GM19099 (cell line): ENCODE results near the gene FUCA2.

Source experiments
- POLR2A ChIP-seq: IDR thresholded peaks from 3 replicates; pipeline ENCODE4 v1.6.1; 2011; ENCODE audit warnings: low read depth; ENCODE audit not compliant: insufficient read length; ENCODE audit errors: extremely low read depth

FUCA2 gene

GRCh38 chr6:143510991-143511891 is at the start of gene FUCA2:
FUCA2 (minus strand) TSS chr6:143511720; CDS start chr6:143511634, 86 bp downstream.
- peak; percentile 82 for TF ChIP-seq POLR2A

GRCh38 chr6:143561105-143561704 is 49.7 kb upstream of the FUCA2 start:
- no peak for TF ChIP-seq POLR2A

DNA sequence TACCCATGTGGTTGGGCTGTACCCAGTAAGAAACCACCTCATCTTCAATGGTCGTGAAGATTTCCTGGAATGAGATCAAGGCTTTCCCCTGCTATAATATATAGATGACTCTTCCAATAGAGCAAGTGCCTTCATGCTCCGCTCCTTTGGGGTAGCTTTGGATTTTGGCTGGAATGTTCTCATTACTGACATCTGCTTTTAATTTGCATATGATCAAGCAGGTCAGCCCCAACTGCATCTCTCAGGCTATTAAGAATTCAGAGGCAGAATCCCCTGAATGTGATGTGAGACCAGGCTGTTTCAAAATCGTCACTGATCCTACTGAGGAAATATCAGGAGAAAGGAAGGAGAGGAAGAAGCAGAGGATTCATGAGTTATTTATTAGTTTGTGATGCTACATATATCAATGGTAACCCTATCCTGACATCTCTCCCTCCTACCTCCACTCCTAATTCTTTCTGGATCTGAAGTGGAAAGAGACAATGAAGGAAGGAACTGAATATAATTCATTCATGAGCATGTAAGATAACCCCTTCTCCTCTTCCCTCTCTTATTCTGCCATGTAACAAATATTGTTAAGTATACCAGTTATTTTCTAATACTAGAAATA is 47.6 kb upstream of the FUCA2 start:
- TF ChIP-seq POLR2A = no peak

- TF ChIP-seq POLR2A = no peak
Observed at GRCh38 chr6:143556529-143556928, 45.0 kb upstream of the FUCA2 start.

DNA sequence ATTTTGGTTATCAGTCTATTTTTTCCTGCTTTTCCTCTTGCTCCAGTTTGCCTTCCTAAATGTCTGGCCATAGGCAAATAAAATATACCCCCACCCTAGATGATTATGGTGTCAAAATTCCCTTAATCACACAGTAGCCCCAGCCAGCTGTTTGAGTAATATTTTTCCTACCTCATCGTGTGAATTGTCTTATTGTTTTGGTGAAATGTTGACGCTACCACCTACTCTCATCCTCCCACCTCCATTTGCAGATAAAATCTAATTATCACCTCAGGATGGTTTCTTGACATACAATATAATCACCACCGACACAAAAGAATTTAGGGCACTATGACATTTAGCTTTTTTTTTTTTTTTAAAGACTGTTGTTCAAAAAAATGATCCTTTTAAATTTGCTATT is 44.1 kb upstream of the FUCA2 start:
- no peak for TF ChIP-seq POLR2A

GRCh38 chr6:143555071-143555492 is 43.6 kb upstream of the FUCA2 start:
- no peak for TF ChIP-seq POLR2A

- no peak for TF ChIP-seq POLR2A
Observed at GRCh38 chr6:143553337-143553736, 41.8 kb upstream of the FUCA2 start.

GRCh38 chr6:143549949-143550268 is 38.4 kb upstream of the FUCA2 start:
- no peak for TF ChIP-seq POLR2A

- no peak for TF ChIP-seq POLR2A
Observed at GRCh38 chr6:143549221-143549948, 37.9 kb upstream of the FUCA2 start.

DNA sequence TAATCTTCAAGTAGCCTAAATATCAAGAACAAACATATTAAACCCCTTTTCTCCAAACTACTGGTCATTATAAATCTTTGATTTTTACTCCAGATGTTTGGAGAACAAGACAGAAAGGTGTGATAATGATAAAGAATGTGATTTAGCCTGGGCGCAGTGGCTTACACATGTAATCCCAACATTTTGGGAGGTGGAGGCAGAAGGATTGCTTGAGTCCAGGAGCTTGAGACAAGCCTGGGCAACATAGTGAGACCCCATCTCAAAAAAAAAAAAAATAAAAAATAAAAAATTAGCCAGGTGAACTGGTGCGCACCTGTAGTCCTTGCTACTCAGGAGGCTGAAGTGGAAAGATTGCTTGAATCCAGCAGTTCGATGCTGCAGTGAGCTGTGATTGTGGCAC is 35.1 kb upstream of the FUCA2 start:
- TF ChIP-seq POLR2A = no peak

DNA sequence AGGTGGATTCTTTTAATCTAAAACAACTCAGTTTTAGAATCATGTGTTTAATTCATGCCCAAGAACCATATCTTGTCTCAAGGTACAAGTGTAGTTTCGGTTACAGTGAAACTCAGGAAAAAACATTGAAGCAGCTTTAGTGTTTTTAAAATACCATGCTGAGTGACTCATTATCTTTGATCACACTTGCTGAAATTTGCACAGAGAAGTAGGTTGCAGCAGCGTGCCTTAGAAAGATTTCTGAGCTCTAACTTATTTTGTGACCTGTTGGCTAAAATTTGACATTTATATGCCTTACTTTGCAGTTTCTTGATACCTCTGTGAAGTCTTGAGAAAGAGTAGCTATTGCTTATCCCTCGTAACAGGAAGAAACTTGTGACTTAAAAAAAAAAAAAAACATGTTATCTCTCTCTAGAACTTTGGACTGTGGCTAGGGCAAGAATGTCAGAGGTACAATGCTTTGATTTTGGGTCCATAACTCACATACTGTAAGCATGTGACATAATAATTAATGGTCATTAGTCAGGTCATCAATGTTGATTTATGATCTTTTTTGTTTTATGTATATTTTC is 34.5 kb upstream of the FUCA2 start:
- TF ChIP-seq POLR2A = no peak

DNA sequence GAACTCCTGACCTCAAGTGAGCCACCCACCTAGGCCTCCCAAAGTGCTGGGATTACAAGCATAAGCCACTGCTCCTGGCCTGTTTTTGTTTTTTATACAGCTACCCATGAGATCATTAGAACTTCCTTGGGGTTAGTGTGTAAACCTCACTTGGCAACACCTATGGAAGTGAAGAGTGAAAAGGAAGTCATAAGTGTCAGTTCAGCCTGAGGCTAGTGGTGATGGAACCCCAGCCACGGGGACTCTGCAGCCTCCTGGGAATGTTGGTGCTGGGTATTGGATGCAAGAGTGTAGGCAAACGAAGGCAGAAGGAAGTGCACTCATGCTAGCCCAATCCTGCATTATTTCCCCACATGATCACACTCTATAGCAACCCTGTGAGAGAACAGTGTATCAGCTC is 33.6 kb upstream of the FUCA2 start:
- TF ChIP-seq POLR2A = no peak

DNA sequence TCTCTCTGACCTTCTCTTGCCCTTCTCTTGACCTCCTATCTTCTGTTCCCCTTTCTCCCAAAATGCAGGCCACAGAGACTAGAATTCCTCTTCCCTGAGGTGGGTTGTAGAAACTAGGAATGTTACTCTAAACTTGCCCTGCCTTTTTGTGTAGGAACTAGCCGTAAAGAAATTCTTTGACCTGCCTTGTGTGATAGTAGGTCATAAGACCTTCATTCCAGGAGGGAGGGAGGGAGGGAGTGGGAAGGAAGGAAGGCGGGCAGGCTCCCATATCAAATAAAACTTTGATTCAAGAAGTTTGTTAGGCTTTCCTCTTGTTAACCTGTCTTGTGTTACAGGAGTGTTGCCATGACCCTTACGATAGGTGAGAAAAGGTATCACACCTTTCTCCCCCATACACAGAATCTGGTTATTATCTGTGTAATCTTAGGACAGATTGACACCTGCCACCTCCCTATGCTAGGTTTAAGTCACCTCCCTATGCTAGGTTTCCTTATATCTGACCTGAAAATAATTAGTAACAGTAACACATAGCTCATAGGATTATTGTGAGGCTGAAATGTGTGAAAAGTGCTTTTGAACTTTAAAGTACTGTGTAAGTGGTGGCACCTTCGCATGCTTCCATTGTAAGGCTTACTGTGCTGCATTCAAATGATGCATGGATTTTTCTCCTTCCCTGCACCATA is 32.6 kb upstream of the FUCA2 start:
- TF ChIP-seq POLR2A = no peak

GRCh38 chr6:143543435-143543834 is 31.9 kb upstream of the FUCA2 start:
- TF ChIP-seq POLR2A = no peak
